GM23248 (cell line): ENCODE results near the gene PTGFRN.

ENCODE experiments used
- EZH2 ChIP-seq: fragments of 200-600 bp; sonication (generic); IDR thresholded peaks from 2 replicates; pipeline ENCODE4 v1.6.1; 2018; ENCODE audit warnings: antibody characterized with exemption, mild to moderate bottlenecking; ENCODE audit not compliant: insufficient read depth, poor library complexity, severe bottlenecking
- EZH2phosphoT487 ChIP-seq: fragments of 200-600 bp; sonication (generic); IDR thresholded peaks from 2 replicates; pipeline ENCODE4 v1.6.1; 2018; ENCODE audit warnings: antibody characterized with exemption, moderate library complexity, mild to moderate bottlenecking, low read depth; ENCODE audit not compliant: insufficient read depth

DNA sequence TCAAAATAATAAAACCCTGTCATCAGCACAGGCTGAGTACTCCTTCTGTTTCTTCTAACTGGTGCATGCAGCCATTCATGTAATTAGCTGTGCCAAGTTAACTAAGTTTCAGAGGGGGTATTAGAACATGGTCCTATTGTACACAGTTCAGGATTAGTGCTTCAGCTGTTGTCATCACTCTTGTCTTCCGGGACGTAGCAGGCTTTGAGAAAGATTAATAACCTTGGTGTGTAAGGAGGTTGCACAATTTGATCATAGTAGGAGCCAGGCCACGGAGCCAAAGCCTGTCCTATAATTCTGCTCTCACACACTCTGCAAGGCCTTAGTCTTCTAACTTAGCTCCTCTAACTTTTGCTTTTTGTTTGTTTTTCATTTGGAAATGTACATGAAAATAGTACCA, 44.7 kb downstream of the PTGFRN start:
- TF ChIP-seq EZH2 (no peak), EZH2phosphoT487 (no peak)
